ENCODE results near the gene ZBTB40. TPM values are rescaled to one million over a fixed set of nuclear protein-coding genes. Genes with fewer than 3 reads are reported as not detected.

ZBTB40 gene
- total RNA-seq, 1 experiment from 2014 or later, result 21.4 TPM

GRCh38 chr1:22454476-22455056, 2.9 kb downstream of the ZBTB40 start:
- H2AFZ ChIP-seq, result no peak overlapping the region
- H4K20me1 ChIP-seq (ENCODE audit: insufficient read depth), result no peaks in the 10 kb centered on the region
- no peaks in the 10 kb centered on the region for H3F3A ChIP-seq (ENCODE audit: insufficient read depth, low read depth)
- no TSS peak for BruUV-seq (replicated peaks)
- POLR2A ChIA-PET (ENCODE audit: unreplicated experiment), result no interaction called here
- H3K4me1 ChIP-seq (replicated peaks; ENCODE audit: insufficient read depth), result peaks cover 7% of the 10 kb centered on the region; the same call in 1 of the 2 replicates
- intact Hi-C loops (cut with micrococcal nuclease; ENCODE audit: unreplicated experiment), result no loop called here
- H3K79me2 ChIP-seq (ENCODE audit: low read depth), result peaks cover 40% of the 10 kb centered on the region
- H3K9me3 ChIP-seq (ENCODE audit: insufficient read depth, low read depth), result no peaks in the 10 kb centered on the region
- H3K36me3 ChIP-seq (ENCODE audit: low read depth), result no peaks in the 10 kb centered on the region
- DNase-seq, result no peak
- no peaks in the 10 kb centered on the region for H3K27me3 ChIP-seq (ENCODE audit: insufficient read depth, low read depth)
- no peak overlapping the region for H3K27ac ChIP-seq
- no peak overlapping the region for H3K4me3 ChIP-seq
- CTCF ChIA-PET, result interaction anchor here (0.7 kb wide), 1 partner anchor 39 kb away, joined by 3 read pairs; no protein-coding TSS in a partner anchor
- no peak for TF ChIP-seq CTCF (conservative IDR thresholded peaks at IDR 0.05)
- no peak for TF ChIP-seq EZH2 (IDR thresholded peaks at IDR 0.05; ENCODE audit: low read depth)
- no peak overlapping the region for H3K4me2 ChIP-seq
- H3K9me2 ChIP-seq (ENCODE audit: insufficient read depth), result no peaks in the 10 kb centered on the region

DNA sequence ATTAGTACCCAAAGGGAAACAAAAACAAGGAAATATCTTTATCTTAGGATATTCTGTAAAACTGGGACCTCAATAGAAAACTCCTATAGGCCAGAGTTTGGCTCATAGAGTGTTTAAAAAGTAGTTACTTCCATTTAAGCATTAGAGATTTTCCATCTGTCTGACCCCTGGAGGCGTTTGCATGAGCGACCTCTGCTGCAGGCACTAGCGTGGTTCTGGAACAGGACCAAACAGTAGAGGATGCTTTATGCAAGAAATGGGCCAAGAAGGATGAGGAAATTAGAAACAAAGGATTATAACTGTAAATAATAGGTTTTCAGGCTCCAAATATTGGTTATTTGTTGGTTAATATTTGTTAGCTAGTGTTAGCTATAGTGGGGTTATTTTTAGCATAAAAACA, 5.7 kb downstream of the ZBTB40 start:
- H3K4me3 ChIP-seq, result no peak overlapping the region
- no peak overlapping the region for H2AFZ ChIP-seq
- no peak overlapping the region for H3K27ac ChIP-seq
- H3K27me3 ChIP-seq (ENCODE audit: insufficient read depth, low read depth), result no peaks in the 10 kb centered on the region
- no peaks in the 10 kb centered on the region for H3K9me3 ChIP-seq (ENCODE audit: insufficient read depth, low read depth)
- no peaks in the 10 kb centered on the region for H3K36me3 ChIP-seq (ENCODE audit: low read depth)
- H3K9me2 ChIP-seq (ENCODE audit: insufficient read depth), result no peaks in the 10 kb centered on the region
- no peak for TF ChIP-seq CTCF (conservative IDR thresholded peaks at IDR 0.05)
- no peak for TF ChIP-seq EZH2 (IDR thresholded peaks at IDR 0.05; ENCODE audit: low read depth)
- no peaks in the 10 kb centered on the region for H3F3A ChIP-seq (ENCODE audit: insufficient read depth, low read depth)
- no peaks in the 10 kb centered on the region for H4K20me1 ChIP-seq (ENCODE audit: insufficient read depth)
- intact Hi-C loops (cut with micrococcal nuclease; ENCODE audit: unreplicated experiment), result no loop called here
- H3K79me2 ChIP-seq (ENCODE audit: low read depth), result peaks cover 39% of the 10 kb centered on the region
- no peak overlapping the region for H3K4me2 ChIP-seq
- DNase-seq, result no peak
- POLR2A ChIA-PET (ENCODE audit: unreplicated experiment), result no interaction called here
- H3K4me1 ChIP-seq (replicated peaks; ENCODE audit: insufficient read depth), result peaks cover 7% of the 10 kb centered on the region; the same call in 1 of the 2 replicates
- no TSS peak for BruUV-seq (replicated peaks)
- CTCF ChIA-PET, result no interaction called here

- Histone ChIP-seq H3K36me3 (ENCODE audit: low read depth) (no peaks in the 10 kb centered on the region), H3K27me3 (ENCODE audit: insufficient read depth, low read depth) (no peaks in the 10 kb centered on the region), H3K4me1 (replicated peaks; ENCODE audit: insufficient read depth) (peaks cover 5% of the 10 kb centered on the region; the same call in 1 of the 2 replicates), H2AFZ (no peak overlapping the region), H4K20me1 (ENCODE audit: insufficient read depth) (no peaks in the 10 kb centered on the region), H3K4me3 (no peak overlapping the region), H3K9me2 (ENCODE audit: insufficient read depth) (no peaks in the 10 kb centered on the region), H3K9me3 (ENCODE audit: insufficient read depth, low read depth) (no peaks in the 10 kb centered on the region), H3K4me2 (no peak overlapping the region), H3F3A (ENCODE audit: insufficient read depth, low read depth) (no peaks in the 10 kb centered on the region), H3K79me2 (ENCODE audit: low read depth) (peaks cover 34% of the 10 kb centered on the region), H3K27ac (no peak overlapping the region)
- ChIA-PET CTCF (no interaction called here), POLR2A (ENCODE audit: unreplicated experiment) (no interaction called here)
- no peak for DNase-seq
- no TSS peak for BruUV-seq (replicated peaks)
- TF ChIP-seq EZH2 (IDR thresholded peaks at IDR 0.05; ENCODE audit: low read depth) (no peak), CTCF (conservative IDR thresholded peaks at IDR 0.05) (no peak)
- intact Hi-C loops (cut with micrococcal nuclease; ENCODE audit: unreplicated experiment), result no loop called here
Observed at GRCh38 chr1:22457836-22458235, 6.2 kb downstream of the ZBTB40 start.
